Measurements from ENCODE around the gene HABP2.

The HABP2 gene

DNA sequence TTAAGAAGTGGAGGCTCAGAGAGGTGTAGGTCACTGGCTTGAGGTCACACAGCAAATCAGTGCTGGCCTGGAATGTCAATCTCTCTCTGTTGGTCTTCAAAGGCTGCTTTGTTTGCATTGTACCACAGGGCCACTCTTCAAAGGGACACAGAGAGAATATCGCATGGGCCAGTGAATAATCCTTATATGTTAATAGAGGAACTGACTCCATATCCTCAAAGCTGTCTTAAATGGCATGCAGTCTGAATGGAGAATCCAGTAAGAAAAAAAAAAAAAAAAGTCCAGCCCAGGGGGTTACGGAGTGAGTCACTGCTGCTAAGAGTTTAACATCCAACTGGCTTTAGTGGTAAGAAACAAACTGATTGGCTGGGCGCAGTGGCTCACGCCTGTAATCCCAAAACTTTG is 56.9 kb downstream of the HABP2 start:
- no peak for DNase-seq

DNA sequence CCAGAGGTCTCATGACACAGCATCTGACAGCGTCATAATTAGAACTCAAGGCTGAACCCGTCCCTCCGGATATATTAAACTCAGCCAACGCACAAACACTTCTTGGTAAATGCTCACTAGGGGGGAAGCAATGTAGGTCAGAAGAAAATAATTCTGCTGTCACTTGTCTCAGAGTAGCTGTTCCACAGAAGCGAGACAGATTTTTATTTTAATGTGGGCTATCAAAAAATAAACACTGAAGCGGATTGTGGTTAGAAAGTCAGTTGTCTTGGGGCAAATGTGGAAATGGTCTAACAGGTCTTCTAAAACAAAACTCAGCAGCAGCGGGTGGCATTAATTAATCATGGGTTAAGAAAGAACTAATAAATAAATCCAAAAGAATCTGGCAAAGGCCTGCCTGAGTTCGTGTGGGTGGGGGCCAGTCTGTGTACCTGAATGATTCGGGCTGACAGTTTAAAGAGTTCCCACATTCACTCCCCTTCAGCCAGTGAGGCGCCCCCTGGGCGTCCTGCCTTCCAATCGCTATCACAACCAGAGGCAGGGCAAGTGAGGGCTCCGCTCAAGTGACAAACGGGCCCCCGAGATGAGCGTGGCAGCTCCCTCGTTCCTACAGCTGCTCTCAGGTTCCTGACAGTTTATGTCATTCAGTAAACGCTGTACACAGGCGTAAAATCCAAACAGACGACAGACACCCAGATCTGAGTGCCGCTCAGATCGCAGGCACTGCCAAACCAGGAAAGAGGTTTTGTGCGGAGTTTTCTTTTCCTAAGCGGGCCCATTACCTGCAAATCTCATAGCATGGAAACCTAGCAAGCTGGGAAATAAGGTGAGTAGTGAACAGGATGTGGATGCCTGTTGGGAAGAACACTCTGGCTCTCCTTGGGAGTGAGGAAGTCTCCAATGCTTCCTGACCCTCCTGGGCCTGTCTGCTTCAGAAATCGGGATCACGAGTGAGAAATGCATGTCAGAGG is 58.1 kb downstream of the HABP2 start:
- DNase-seq: no peak

DNA sequence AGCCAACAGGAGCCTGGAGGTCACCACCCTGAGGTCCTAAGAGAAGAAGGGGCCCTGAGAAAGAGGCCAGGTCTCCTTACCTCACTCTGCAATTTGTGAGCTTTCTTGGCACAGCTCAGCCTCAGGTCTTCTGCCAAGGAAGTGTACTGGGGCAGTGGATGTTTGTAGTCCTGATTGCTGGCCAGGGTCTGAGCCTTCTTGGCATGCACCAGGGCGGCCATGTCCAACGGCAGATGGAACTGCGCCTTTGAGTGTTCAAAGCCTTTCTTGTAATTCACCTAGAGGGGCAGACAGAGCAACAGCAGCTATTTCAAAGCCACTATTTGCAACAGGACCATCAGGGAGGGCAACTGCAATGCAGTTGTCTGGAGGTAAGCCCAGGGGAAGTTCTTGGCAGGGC is 59.3 kb downstream of the HABP2 start:
- DNase-seq: no peak

DNA sequence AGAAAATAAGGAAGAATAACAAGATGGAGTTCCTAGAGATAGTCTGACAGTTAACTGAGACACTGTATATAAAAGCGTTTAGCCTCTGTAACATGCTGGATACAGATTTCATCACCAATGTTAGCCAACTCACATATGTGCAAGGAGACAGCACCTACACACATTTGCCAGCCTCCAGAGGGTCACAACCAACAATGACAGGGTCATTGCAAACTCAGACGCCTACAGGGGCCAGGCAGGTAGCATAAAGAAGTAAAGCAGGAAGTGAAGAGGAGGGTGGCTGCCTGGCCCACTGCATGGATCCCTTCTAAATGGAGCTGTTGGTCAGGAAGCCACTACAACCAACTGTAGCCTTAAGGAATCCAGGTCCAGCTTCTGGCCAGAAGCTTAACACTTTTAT is 60.6 kb downstream of the HABP2 start:
- DNase-seq: no peak

DNA sequence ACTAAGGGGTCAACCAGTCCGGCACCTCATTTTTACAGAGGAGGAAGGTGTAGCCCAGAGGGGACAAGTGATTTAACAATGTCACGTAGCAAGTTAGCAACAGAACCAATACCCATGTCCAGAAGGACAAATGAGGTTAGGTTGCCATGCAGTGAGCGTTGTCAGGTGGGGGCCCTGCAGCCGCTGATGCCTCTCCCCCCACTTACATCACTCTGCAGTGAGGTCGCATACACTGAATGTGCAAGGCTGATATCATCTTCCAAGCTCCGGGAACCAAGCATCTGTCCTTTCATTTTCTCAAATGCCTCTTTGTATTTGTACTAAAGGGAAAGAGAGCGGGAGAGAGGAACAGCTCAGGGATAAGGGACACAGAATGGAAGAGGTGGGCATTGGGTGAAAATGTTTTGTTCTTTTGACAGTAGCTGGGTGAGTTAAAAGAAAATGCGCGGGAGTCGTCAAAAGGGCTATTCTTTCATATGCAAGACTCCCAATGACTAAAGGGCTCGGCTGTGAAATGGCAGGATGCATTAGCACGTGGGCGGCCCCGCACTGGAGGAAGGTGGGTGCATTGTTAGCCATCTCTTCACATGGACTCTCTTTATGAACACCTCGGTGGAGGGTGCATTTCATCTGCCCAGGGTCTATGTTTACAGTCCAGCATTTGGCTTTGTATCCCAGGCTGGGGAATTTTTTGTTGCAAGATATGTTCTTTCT is 61.3 kb downstream of the HABP2 start:
- DNase-seq: no peak

DNA sequence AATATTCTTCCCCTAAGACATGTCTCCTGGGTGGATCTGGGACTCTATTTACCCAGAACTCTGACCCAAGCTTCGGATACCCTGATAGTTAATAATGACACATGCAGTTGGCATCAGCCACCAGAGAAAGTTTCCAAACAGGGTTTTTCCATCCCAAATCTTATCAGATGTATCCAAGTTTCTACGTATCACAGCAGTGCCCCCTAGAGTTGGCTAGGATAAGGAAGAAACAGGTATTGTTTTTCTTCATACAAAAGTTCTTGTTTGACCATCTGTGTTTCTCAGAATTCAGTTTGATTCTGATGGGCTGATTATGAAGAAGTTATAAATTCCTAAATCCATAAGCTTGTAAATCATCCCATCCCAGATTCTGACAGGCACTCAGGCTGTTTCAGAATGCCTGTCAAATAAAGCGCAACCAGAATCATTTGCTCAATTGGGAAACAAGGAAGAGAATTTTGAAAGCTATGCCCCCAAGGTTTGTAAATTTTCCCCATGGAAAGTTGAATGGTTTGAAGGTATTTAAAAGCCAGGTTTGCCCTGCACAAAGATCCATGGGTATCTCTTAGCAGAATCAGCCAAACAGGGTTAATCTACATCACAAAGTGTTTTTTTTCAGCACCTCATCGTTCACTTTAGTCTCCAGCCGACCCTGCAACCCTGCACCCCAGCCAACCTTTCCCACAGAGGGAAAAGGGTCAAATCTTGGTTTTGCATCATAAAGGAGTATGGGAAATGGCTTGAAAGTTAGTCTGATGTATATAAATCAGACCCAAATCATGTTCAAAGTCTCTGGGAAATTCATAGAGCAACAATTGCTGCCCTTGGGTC is 63.6 kb downstream of the HABP2 start:
- DNase-seq: no peak

DNA sequence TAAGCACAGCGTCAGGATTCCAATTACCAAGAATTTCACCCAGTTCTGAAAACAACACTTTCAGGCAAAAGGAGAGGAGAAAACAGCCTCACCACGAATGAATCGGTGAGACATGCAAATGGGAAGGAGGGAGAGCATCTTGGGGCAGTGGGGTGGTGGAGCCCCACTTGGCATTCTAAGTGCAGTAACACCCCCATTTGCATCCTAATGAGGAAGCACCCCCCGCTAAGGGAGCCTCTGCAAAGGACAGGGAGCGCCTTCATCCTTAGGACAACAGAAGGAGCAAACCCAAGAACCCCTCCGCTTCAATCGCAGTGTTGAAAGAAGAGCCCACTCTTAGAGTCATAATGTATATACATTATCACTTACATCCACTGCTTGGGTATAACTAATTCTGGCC is 64.2 kb downstream of the HABP2 start:
- DNase-seq: no peak

DNA sequence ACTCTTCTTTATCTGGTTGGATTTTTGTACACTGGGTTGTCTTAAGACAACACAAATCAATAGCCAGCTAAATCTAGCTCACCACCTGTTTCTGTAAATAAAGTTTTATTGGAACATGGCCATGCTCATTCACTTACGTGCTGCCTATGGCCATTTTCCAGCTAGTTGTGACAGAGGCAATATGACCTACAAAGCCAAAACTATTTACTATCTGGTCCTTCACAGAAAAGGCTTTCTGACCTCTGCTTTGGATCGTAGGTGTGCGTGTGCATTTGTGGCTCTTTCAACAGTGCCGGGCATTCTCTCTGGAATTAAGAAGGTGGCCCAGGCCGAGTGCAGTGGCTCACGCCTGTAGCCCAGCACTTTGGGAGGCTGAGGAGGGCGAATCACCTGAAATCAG is 65.5 kb downstream of the HABP2 start:
- DNase-seq: no peak

DNA sequence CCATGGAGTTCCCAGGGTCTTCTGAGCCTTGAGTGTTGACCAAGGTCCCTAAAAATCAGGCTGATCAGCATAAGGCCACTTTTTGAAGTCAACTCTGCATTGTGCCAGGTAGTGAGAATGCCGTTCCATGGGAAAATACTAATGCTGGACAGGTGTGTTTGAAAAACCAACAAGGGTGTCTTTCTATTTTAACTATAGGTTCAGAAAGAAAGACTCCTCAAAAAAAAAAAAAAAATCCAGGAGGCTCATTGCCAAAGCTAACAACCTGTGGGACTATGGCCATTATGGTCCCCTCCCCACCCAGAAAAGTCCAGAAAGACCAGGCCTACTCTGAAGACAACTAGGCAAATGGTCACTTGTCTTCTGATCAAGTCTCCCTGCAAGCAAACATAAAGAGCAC is 66.5 kb downstream of the HABP2 start:
- no peak for DNase-seq

DNA sequence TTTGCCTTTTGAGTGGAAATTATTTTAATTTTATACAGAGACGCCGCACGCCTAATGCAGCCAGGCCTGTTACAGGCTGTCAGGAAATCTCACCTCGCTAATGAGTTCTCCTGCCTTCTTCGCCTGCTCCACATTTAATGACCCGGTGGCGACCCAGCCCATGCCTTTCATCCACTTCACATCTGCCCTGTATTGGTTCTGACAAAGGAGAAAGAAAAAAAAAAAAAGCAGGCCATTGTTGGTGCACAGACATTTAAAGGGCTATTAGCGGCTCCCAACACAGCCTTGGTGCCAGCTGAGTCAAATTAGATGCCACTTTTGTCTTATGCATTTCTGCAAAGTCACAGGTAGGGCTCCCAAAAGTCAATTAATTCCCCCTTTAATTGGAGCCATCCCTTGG is 67.7 kb downstream of the HABP2 start:
- peak; percentile 28 for DNase-seq

DNA sequence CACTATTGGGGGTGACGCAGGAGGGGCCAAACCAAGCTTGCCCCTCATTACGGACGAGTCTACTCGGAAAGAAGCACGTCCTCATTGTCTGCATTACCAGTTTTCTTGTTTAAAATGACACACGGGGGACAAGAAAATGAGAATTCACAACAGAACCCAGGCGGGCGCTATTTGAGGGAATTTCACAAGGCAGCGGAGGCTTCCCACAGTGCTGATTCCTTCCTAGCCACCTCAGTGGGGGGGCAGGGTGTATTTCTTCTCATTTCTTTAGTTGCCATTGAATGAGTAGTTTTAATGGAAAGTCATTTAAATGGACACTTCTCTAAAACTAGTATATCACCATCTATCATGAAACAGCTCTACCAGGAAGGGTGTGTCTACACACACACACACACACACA is 68.1 kb downstream of the HABP2 start:
- DNase-seq: no peak

DNA sequence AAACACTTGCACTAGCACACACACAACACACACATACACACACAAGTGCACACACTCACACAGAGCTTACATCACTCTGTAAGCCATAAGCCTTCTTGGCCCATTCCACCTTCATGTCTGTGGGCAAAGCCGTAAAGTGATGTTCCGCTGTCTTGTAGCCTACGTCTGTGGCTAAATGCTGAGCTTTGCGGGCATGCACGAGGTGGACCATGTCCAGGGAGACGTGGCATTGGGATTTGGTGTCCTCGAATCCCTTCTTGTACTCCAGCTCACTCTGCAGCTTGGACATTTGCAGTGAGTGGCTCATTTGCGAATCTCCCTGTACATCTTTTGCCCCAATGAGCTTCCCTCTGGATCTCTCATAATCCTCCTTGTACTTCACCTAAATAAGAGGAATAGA is 68.9 kb downstream of the HABP2 start:
- no peak for DNase-seq

DNA sequence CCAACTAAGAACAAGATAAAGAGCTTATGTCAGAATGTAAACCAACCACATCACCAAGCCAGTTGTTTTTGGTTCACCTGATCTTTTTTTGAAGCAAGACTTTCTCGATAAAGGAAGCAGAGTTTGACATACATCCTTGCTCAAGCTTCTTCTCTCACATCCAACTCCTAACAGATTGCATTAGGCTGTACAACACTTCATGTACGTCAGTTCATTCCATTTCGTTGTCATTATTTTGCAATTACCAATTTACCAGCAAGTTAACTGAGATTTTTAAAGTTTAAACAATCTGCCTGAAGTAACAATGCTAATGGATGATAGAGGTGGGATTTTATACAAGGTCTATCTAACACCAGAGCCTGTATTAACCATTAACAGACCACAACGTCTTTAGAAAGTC is 70.0 kb downstream of the HABP2 start:
- DNase-seq: no peak

DNA sequence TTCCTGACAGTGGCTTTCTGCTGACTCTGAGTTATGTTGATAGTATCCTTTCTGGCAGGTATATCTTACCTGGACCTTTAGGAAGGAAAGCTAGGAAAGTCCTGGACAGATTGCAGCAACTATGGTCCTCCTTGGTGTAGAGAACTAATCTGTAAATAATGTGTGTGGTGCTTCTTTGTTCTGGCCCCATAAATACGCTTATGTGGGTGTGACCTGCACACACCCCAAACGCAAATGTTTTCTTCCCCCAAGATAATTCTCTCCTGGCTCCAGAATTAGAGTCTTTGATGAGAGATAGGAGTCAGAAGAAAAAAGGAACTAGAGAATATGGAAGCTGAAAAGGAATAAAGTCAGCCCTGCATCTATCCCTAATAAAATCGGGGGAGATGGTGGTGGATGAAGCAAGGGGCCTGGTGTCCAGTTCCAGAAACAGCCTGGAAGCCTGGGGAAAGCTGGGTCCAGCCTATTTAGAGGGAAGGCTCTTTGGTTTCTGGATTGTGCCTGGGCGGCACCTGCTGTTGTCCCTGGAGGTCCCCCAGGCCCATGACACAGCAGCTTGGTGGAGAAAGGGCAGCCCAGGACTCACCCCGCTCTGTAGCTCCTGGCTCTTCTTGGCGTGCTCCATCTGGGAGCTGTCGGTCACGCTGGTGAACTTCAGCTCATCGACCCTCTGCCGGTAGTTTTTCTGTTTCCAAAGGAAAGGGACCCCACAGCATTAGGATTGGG is 72.8 kb downstream of the HABP2 start:
- no peak for DNase-seq

DNA sequence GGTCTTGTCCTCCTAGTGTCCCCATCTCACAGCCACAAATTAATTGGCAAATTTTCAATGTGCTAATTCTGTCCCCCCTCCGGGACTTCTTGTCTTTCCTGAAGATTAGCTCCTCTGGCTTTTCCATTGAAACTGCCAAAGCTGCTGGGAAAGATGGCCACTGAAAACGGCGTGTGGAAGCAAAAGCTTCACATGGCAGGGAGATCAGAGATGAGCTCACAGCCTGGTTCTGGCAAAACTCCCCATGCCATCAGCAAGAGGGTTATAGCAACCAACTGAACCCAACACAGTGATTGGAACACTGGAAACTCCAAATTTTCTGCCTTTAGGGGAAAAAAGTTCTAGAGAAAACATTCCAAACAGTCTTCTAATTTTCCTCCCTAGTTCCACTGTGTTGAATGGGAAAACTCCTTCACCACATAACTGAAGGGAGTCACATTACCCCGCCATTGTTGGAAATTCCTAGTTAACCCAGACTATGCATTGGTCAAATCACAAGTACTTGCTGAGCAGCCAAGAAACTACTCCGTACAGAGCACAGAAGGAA is 74.0 kb downstream of the HABP2 start:
- DNase-seq: no peak

DNA sequence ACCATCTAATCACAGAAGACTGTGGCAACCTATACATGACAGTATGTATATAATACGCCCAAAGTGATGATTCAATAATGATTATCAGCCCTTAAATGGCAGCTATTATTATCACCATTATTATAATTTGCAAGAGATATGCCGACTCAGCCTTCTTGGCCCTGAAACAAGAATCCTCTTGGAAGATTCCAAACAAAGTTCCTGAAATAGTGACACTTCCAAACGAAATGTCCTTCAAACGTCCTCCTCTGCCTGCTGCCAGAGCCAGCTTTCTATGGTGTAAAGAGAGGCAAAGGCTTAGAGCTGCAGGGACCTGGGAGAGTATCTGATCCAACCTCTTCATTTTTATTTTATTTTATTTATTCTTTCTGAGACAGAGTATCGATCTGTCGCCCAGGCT is 75.0 kb downstream of the HABP2 start:
- DNase-seq: no peak

DNA sequence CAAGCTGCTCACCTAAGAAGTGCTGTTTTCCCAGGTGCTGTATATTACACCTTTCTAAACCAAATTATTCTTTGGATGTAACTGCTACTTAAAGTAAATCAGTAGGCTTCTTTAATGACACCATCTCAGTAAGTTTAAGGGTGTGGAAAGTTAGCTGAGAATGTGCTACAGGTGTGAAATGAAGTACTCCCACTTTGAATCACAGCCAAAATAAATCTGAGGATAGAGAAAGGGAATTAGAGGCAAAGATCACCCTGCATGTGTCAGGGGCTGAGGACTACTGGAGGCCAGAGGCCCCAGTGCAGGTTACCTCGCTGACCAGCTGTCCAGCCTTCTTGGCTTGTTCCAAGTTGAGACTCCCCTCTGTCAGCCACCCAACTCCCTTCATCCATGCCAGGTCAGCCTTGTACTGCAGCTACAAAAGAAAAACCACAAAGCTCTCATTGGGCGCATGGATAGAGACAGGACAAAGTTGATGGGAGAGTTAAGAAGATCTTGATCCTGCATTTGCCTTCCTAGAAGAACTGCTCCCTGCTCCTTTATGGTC is 75.8 kb downstream of the HABP2 start:
- DNase-seq: no peak

DNA sequence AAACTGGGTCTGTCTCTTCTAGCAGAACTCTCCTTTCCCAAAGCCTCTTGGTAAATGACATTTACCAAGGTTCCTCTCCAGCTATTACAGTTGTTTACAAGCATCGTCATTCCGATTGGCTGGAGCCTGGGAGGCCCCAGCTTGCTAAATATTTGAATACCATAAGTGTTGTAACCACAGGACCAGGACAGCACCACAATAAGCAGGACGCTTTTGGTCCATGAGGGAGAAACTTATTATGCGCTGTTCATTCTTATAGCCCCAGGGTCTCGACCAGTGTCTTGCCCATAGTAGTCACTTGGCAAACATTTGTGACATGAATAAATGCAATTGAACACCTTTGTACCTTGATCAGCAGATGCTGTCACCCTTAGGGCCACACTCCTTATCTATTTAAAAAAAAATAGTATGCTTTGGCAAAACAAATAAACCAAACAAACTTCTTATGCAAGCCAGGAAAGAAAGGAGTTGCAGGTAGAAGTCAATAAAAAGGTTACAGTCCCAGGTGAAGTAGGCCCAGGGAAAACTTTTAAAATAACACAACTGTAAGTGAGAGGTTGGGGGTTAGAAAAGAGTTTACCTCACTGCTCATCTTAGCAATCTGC is 78.2 kb downstream of the HABP2 start:
- DNase-seq: no peak

DNA sequence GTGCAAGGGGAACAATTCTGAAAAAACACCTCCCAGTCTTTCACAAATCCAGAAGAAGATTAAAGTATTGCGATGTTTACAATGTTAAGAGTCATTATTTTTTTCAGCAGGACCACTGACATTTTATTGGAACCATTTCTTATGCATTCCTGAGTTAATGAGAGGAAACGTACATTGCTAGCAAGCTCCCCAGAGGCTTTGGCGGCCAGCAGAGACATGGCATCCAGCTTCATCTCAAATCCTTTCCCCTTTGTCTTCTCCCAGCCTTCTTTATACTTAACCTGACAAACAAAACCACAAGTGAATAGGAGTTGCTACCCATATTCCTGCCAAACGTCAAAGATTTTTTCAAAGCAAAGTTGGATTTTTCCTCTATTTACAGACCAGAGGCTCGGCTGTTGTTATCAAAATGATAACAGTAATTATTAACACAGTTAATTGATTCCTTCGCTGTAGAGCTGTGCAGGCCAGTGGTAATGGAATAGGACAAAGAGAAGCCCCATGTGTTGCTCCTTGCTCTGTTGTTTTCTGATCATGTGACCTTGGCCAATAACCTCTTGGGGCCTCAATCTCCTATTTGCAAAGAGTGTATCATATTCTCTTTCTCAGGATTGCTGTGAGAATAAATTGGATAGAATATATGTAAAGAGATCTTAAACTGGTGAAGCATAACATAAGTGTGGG is 79.0 kb downstream of the HABP2 start:
- no peak for DNase-seq

All from NCI-H1092 (cell line).